GM13976 (cell line): ENCODE results near the gene IL1RL2.

Experiments
- DNase-seq: peaks from one replicate; pipeline ENCODE4 v3.0.0; 2012; ENCODE audit warnings: low spot score
- CTCF ChIP-seq: IDR thresholded peaks from 2 replicates; pipeline ENCODE4 v1.5.1; 2012; ENCODE audit warnings: borderline replicate concordance, mild to moderate bottlenecking; ENCODE audit not compliant: insufficient read depth; ENCODE audit errors: extremely low read depth, missing control alignments, control extremely low read depth
- in situ Hi-C: fragments of 300-500 bp; cut with MboI; formaldehyde crosslinking; loops from one replicate; pipeline ENCODE4 v1.12.0; 2022; ENCODE audit warnings: low sequenced_read_pairs, mixed read lengths, inconsistent platforms; ENCODE audit not compliant: unreplicated experiment

Gene IL1RL2

GRCh38 chr2:102186791-102187495 lies at the start of gene IL1RL2:
Gene IL1RL2, plus strand, starts transcription at chr2:102187023. Its CDS starts 845 bp downstream, at chr2:102187868.
- TF ChIP-seq CTCF: no peak
- in situ Hi-C loops: no loop called here
- DNase-seq: peak; percentile 15

- no peak for DNase-seq
- no peak for TF ChIP-seq CTCF
- in situ Hi-C loops: no loop called here
Measured at GRCh38 chr2:102137138-102137537, 49.7 kb upstream of the IL1RL2 start.

GRCh38 chr2:102138331-102138730 lies 48.5 kb upstream of the IL1RL2 start:
- no peak for TF ChIP-seq CTCF
- DNase-seq: no peak
- in situ Hi-C loops: no loop called here

GRCh38 chr2:102139851-102140250 lies 47.0 kb upstream of the IL1RL2 start:
- no peak for TF ChIP-seq CTCF
- in situ Hi-C loops: no loop called here
- DNase-seq: no peak

- in situ Hi-C loops: no loop called here
- DNase-seq: no peak
- no peak for TF ChIP-seq CTCF
Measured at GRCh38 chr2:102140377-102140776, 46.4 kb upstream of the IL1RL2 start.

- DNase-seq: no peak
- no peak for TF ChIP-seq CTCF
- in situ Hi-C loops: no loop called here
Measured at GRCh38 chr2:102141011-102141943, 45.5 kb upstream of the IL1RL2 start.
